ENCODE results near the gene SPTSSB.

SPTSSB gene

DNA sequence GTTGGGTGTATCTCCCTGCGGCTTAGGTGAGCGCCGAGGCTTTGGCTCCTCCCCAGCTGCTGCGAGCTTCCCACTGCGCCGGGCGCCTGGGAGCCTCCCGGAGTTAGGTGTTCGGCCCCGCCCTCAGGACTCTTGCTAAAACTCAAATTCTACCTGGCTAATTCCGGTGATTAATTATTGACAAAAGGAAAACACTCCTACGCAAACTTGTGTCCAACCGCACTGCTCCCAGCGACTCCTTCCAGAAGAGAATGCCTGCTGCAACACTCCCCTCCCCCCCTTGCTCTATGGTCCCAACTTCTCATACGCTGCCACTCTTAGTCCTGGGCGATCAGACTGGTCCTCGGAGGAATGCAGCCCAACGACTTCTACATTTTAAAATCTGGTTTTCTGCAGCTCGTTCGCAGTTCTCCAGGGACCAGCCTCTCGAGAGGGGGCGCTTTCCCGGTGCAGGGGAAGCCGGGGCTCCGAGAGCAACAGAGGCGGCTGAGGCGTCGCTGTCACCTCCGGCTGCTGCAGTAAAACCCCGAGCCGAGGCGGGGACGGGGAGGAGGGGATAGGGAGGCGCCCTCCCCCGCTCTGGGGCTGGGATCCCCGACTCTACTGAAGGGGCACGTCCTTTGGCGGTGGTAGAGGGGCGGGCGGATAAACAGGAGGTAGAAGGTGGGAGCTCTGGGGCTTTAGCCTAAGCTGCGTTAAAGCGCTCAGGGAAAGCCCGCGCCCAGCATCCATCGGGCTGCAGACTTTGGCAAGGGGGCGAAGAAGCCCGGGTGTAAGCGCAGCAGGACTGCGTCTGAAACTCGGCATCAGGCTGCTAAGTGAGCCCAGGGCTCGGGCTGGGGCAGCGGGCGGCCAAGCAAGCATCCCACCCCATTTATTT, at the start of gene SPTSSB:
Gene SPTSSB, minus strand, starts transcription at position 77 of the 880 bp plus-strand sequence. CDS start 25,194 bp downstream, outside the sequence.
- in situ Hi-C loops (cut with MboI; ENCODE audit: low sequenced_read_pairs) = no loop called here

DNA sequence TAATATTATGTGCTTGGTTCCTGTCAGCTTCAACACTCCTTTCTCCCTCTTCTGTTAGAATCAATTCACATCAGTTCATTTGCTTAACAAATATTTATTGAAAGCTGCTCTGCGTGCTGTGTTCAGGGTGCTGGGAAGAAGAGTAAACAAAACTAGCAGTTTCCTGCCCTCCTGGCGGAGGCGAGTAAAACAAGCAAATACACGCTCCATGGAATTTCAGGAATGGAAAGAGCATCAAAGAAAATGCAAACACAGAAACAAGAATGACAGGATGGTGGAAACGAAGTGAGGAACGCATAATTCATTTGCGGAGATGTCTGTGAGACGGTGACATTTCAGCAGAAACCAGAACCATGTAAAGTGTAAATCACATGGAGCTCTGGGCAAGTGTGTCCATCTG, 49.4 kb upstream of the SPTSSB start:
- in situ Hi-C loops (cut with MboI; ENCODE audit: low sequenced_read_pairs) = no loop called here

- in situ Hi-C loops (cut with MboI; ENCODE audit: low sequenced_read_pairs) = no loop called here
Measured at GRCh38 chr3:161419555-161420333, 48.4 kb upstream of the SPTSSB start.

- in situ Hi-C loops (cut with MboI; ENCODE audit: low sequenced_read_pairs) = no loop called here
Measured at GRCh38 chr3:161415506-161416231, 44.4 kb upstream of the SPTSSB start.

DNA sequence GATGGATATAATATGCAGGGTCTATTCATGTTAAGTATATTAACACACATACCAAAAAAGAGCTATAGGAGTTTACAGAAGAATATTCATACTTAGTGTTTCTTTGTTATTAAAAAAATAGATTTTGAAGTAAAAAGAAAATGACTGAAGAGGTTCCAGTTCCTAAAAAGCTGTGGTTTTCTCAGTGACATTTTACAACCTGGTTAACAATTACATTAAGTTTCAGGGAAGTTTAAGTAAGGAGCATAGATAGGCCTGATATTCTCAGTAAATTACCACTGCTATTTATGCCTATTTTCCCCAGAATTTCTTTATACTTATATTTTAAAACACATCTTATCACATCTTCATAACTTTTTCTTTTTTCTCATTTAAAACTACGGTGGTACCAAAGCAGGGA, 43.6 kb upstream of the SPTSSB start:
- in situ Hi-C loops (cut with MboI; ENCODE audit: low sequenced_read_pairs) = no loop called here

GRCh38 chr3:161413855-161414210, 42.5 kb upstream of the SPTSSB start:
- in situ Hi-C loops (cut with MboI; ENCODE audit: low sequenced_read_pairs) = no loop called here

DNA sequence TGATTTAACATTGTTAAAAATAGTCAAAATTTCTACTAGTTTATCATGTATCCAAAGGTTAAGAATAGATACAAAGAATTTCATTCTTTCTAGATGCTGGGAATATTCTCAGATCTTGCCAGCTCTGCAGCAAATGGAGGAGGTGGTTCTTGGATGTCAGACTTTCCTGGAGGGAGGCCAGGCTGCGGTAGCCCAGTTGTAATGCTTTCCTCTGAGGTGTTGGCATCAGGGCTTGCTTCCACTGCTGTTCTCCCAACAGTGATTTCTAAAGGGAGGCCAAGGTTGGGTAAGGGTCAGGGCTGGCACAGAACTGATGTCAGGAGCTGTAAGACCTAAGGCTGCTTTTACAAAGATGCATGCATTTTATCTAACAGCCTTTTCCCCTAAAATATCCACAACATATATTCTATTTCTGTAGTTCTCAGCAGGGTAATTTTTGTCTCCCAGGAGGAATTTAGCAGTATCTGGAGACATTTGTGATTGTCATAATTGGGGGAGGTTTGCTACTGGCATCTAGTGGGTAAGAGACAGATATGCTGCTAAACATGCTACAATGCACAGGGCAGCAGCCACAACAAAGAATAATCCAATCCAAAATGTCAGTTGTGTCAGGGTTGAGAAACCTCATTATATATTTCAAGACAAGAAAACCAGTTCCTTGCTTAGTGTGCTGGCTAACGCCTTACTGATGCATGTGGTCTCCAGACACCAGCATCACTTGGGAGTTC, 42.0 kb upstream of the SPTSSB start:
- in situ Hi-C loops (cut with MboI; ENCODE audit: low sequenced_read_pairs) = no loop called here

DNA sequence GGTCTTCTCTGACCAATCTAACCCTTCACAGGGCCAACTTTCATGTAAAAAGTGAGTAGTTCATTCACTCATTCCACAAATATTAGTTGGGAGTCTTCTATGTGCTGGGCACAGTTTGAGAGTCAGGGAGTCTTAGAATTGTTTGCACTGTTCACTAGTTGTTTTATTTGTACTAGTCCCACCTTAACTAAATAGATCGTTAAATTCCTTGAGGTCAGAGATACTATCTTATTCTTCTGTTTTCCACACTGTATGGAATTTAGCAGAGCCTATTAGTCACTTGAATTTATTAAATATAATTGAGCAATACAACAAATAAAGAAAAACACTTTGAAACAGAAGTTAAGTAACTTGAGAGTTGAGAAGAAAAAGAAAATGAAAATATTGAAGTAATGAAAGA, 40.8 kb upstream of the SPTSSB start:
- in situ Hi-C loops (cut with MboI; ENCODE audit: low sequenced_read_pairs) = no loop called here

DNA sequence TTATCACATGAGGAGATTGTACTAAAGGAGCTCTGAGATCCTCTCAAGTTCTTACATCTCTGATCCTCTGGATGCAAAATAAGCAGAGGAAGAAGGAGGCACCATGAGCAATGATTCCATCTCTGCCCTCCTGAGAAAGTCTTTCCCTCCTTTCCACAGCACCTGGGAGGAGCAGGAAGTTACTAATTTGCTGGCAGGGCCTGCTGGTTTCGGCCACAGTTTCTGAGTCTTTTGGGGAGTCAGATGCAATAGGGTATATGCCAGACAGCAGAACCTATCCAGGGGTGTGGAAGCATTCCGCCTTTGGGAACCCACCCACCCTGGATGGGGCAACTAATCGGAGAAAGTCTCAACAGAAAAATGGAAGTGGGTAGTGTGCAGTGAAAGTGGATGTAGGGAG, 38.5 kb upstream of the SPTSSB start:
- in situ Hi-C loops (cut with MboI; ENCODE audit: low sequenced_read_pairs) = no loop called here

- in situ Hi-C loops (cut with MboI; ENCODE audit: low sequenced_read_pairs) = no loop called here
Measured at GRCh38 chr3:161409069-161409468, 37.8 kb upstream of the SPTSSB start.

DNA sequence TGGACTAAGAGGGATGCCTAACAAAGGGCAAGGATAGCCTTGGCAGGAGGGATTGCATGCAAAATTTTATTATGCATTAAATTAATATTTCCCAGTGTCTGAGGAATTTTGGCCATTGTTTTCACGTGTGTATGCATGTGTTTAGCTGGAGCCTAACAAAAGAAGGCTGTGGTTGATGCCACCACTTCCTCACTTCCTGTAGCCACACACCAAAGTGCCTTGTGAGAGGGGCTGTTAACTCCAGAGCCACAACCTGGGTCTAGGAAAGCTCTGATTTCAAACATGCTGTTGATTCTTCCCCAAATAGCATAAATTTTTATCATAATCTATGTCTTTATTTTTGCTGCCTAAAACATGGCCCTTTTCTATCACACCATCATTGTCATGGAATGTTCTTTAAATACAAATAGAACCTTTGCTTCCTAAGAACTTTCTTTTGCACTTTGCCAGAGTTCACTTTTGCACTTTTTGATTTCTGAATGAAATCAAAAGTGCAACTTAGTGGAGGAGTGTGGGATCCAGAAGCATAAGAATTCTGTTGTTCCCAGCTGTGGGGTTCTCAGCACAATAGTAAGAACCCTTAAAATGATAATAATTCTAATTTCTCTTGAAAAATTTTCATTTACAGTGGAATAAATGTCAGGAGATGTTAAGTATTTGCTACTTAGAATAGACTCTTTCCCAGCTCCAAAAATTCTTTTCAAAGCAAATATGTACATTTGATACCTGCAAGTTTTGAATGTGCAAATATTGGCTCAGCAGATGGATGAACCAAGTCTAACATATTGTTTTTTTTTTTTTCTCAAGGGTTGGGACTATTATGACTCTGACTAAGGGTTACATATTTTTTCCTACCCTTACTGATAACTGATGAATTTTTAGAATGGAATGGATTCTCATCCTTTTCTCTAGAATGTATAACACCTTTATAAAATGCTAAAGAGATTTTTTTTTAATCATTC, 35.6 kb upstream of the SPTSSB start:
- in situ Hi-C loops (cut with MboI; ENCODE audit: low sequenced_read_pairs) = no loop called here

DNA sequence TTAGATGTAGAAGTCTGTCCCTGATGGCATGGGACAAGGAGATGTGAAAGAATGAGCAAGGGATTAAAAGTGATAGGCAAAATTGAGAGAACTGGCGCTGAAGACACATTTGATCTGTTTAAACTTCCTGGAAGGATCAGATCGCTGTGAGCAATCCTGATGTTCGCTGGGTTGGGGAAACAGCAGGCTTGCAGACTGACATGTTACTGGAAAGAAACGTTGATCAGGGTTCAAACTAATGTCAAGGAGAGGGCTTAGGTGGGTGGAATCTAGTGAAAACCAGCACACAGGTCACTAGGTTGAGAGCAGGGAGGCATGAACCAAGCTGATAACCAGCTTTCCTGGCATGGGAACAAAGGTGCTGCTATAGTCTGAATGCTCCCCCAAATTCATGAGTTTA, 34.5 kb upstream of the SPTSSB start:
- in situ Hi-C loops (cut with MboI; ENCODE audit: low sequenced_read_pairs) = no loop called here

- in situ Hi-C loops (cut with MboI; ENCODE audit: low sequenced_read_pairs) = no loop called here
Measured at GRCh38 chr3:161405087-161405486, 33.8 kb upstream of the SPTSSB start.

- in situ Hi-C loops (cut with MboI; ENCODE audit: low sequenced_read_pairs) = no loop called here
Measured at GRCh38 chr3:161403251-161403650, 31.9 kb upstream of the SPTSSB start.

- in situ Hi-C loops (cut with MboI; ENCODE audit: low sequenced_read_pairs) = no loop called here
Measured at GRCh38 chr3:161401389-161401788, 30.1 kb upstream of the SPTSSB start.

DNA sequence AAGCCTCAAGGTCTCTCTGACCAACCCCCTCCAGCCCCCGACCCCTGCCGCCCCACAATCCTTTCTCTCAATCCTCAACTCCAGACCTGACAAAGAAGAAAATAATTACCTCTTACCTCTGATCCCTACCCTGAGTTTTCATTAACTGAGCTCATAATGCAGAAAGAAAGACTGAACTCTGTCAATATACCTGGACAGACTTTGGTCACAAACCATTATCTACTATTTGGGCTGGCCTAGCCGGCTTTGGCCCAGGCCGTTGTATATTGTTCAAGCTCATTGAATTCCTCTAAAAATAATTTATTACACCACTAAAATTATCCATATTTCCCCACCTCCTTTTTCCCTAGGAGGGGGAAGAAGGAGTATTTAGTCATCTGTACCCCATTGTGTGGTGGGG, 29.3 kb upstream of the SPTSSB start:
- in situ Hi-C loops (cut with MboI; ENCODE audit: low sequenced_read_pairs) = no loop called here

- in situ Hi-C loops (cut with MboI; ENCODE audit: low sequenced_read_pairs) = no loop called here
Measured at GRCh38 chr3:161395115-161396012, 24.0 kb upstream of the SPTSSB start.

DNA sequence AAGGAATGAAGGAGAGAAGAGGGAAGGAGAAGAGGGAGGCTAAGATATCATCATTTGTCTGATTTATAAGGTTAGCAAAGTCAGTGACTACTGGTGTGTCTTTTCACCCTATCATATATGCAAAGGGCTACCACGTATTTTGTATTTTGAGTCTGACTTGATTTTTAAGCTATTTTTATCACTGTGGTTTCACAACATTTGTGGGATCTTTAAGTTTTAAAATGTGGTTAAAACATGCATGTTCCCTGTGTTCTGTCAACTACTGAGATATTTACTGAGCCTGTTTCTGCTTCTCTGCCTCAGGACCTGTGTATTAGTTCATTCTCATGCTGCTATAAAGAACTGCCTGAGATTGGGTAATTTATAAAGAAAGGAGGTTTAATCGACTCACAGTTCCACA, 22.5 kb upstream of the SPTSSB start:
- in situ Hi-C loops (cut with MboI; ENCODE audit: low sequenced_read_pairs) = no loop called here

DNA sequence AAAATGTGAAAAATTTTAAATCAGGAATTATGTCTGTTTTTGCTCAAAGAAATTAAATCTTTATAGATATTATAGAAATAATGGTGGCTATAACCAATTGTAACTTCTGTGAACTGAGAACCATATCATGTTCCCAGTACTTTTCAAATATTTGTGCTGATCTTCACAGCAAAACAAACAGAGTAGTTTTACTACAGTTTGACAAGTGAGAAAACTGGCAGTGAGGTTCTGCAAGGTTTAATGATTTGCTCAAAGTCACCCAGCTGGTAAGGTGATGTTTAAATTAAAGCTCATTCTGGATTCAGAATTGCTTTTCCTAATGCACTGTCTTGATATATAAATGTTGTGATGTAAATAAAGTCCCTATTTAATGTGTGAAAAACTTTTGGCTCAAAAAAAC, 22.0 kb upstream of the SPTSSB start:
- in situ Hi-C loops (cut with MboI; ENCODE audit: low sequenced_read_pairs) = no loop called here

Measured in hTERT RPE-1 (cell line).